Panc1 (cell line): Measurements from ENCODE around the gene SDK2.

ENCODE experiments used
- POLR2AphosphoS5 ChIP-seq: IDR thresholded peaks from 2 replicates; pipeline ENCODE4 v1.6.1; 2012; ENCODE audit warnings: mild to moderate bottlenecking, low read depth, low read length, moderate library complexity
- REST ChIP-seq, 2 experiments: IDR thresholded peaks; 2 replicates each; pipeline ENCODE4 v1.6.1; 2011 to 2012; ENCODE audit warnings: low read depth in 2 of 2, control low read depth in 1 of 2, low read length in 1 of 2, mild to moderate bottlenecking in 1 of 2, moderate library complexity in 1 of 2; ENCODE audit not compliant: insufficient read depth in 1 of 2
- SIN3A ChIP-seq: IDR thresholded peaks from 2 replicates; pipeline ENCODE4 v1.6.1; 2012; ENCODE audit warnings: low read depth, mild to moderate bottlenecking, low read length, moderate library complexity, borderline replicate concordance; ENCODE audit not compliant: insufficient read depth
- TCF7L2 ChIP-seq: IDR thresholded peaks from 2 replicates; pipeline ENCODE4 v1.6.1; 2011; ENCODE audit warnings: mild to moderate bottlenecking, low read depth, low read length, inconsistent platforms
- TF ChIP-seq, protein P1 (sequence below): fragments of 450-650 bp; IDR thresholded peaks from 2 replicates; pipeline ENCODE4 v1.5.1; 2017; ENCODE audit warnings: mild to moderate bottlenecking

- TF ChIP-seq, protein P1, sequence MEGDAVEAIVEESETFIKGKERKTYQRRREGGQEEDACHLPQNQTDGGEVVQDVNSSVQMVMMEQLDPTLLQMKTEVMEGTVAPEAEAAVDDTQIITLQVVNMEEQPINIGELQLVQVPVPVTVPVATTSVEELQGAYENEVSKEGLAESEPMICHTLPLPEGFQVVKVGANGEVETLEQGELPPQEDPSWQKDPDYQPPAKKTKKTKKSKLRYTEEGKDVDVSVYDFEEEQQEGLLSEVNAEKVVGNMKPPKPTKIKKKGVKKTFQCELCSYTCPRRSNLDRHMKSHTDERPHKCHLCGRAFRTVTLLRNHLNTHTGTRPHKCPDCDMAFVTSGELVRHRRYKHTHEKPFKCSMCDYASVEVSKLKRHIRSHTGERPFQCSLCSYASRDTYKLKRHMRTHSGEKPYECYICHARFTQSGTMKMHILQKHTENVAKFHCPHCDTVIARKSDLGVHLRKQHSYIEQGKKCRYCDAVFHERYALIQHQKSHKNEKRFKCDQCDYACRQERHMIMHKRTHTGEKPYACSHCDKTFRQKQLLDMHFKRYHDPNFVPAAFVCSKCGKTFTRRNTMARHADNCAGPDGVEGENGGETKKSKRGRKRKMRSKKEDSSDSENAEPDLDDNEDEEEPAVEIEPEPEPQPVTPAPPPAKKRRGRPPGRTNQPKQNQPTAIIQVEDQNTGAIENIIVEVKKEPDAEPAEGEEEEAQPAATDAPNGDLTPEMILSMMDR: no peak
- TF ChIP-seq POLR2AphosphoS5 (no peak), TCF7L2 (no peak), SIN3A (no peak), REST (IDR thresholded peaks at IDR 0.05; ENCODE audit: insufficient read depth in 1 of 2, low read depth in 2 of 2, low read length in 1 of 2) (no peak)
Observed at GRCh38 chr17:73347351-73347750, 296.9 kb downstream of the SDK2 start.
